Hindlimb muscle (tissue), 1 donor: ENCODE results near the gene MYCBP2. TPM values are rescaled to one million over a fixed set of nuclear protein-coding genes. Genes with fewer than 3 reads are reported as not detected.
"Not testable (repeated sequence)": the region's sequence is repeated elsewhere in the genome, so short reads cannot be mapped to it uniquely, and the experiment has no call there.

ENCODE experiments used
- DNase-seq: peaks from one replicate; pipeline ENCODE4 v3.0.0-alpha.2; 2013
- polyA plus RNA-seq: library from polyadenylated mRNA; unstranded; fragments of 120-200 nt; gene quantifications from one replicate; pipeline ENCODE4 v1.2.1, GENCODE V29; 2013; ENCODE audit not compliant: insufficient read length

The MYCBP2 gene
- polyA plus RNA-seq, 1 donor: 47.9 TPM

DNA sequence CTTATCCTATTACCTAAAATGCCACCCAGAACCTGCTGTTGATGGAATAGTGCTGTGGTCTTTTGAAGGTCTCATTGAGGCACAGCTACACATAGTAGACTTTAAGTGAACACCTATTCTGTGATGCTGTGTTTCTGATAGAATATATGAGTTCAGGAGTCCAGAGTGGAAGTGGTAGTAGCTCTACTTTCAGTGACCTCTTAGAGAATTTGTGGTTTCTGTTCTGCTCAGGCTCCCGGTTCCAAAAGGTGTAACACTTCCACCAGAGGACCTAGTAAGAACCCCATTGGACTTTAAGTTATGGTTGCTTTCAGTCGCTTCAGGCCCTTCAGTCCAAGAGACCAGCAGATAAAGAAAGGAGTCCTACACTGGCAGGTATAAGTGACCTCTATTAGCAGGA is 11.4 kb upstream of the MYCBP2 start:
- DNase-seq: no peak

DNA sequence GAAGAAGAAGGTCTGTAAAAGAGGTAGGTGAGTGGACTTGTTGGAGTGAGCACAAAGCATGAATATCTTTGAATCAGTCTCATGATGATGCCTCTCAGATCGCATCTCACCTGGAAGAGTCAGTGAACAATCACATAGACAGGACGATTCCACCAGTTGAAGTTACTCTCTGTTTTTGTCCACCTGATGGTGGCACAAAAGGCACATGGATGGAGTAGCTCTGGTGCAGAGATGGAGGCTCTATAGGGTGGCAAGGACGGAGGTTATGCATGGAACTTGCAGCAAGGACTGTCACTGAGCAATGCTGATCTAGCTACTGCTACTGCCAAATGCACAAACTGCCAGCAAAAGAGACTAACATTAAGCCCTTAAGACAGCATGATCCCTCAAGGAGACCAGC is 10.3 kb upstream of the MYCBP2 start:
- DNase-seq: no peak

DNA sequence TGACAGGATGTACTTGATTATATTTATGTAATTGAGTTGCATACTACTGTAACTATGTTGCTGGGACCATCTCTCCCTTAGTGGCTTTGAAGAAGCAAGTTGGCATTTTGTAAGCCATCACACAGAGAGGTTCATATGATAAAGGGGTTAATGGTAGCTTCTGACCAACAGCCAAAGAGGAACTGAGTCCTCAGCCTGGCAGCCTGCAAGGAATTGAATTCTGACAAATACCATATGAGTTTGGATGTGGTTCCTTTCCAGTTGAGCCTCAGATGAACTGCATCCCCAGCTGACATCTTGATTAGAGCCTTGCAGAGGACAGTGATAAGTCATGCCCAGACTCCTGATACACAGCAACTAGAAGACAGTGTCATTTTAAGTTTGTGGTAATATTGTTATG is 8.6 kb upstream of the MYCBP2 start:
- no peak for DNase-seq

DNA sequence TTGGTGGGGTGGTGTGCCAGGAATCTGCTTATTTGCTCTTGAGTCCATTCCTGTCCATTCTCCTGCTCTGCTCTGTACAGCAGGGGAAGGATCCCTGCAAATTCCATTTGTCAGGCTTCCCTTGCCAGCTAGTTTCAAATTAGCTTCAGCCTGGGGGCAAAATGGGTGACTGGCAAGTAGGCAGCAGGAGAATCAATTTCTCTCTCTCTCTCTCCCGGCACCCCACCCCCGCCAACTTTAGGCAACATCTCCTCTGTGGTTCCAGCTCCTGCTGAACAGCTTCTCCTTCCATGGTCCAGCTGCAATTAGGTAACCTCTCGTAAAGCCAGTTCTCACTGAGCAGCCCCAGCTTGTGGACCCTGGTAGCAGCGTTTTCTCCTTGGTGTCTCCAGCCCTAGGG is 6.7 kb upstream of the MYCBP2 start:
- no peak for DNase-seq

DNA sequence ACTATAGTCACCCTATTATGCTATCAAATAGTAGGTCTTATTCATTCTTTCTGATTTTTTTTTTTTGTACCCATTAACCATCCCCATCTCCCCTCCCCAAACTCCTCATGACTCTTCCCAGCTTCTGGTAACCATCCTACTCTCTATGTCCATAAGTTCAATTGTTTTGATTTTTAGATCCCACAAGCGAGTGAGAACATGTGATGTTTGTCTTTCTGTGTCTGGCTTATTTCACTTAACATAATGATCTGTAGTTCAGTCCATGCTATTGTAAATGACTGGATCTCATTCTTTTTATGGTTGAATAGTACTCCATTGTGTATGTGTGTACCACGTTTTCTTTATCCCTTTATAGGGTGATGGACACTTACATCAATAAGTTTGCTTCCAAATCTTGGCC is 4.5 kb upstream of the MYCBP2 start:
- DNase-seq: no peak

DNA sequence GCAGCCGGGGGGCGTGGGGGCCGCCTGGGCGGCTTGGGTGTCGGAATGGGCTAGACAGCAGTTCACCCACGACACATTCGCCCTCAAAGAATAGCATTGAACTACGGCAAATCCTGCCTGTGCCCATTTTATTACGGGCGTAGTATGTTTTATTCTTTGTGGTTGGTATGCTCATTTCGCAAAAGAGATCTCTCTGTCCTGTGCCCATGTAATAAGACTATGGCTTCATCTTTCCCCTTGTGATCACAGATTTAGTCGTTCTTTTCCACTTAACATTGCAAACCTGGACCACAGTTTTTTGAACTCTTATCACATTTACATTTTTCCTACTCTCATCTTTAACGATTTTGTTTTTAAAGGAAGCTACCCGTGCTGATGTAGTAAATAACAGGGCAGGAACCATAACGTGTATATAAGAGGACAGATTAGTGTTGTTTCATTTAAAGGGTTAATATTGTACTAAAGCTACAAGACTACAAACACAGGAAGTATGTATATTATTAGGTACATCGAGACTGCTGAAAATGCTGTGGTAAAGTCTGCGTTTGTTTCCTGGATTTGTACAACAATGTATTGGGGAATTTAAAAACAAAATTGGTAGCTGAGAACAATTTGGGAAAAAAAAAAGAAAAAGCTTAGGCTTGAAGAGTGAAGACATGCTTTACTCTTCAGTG is 3.2 kb upstream of the MYCBP2 start:
- no peak for DNase-seq

DNA sequence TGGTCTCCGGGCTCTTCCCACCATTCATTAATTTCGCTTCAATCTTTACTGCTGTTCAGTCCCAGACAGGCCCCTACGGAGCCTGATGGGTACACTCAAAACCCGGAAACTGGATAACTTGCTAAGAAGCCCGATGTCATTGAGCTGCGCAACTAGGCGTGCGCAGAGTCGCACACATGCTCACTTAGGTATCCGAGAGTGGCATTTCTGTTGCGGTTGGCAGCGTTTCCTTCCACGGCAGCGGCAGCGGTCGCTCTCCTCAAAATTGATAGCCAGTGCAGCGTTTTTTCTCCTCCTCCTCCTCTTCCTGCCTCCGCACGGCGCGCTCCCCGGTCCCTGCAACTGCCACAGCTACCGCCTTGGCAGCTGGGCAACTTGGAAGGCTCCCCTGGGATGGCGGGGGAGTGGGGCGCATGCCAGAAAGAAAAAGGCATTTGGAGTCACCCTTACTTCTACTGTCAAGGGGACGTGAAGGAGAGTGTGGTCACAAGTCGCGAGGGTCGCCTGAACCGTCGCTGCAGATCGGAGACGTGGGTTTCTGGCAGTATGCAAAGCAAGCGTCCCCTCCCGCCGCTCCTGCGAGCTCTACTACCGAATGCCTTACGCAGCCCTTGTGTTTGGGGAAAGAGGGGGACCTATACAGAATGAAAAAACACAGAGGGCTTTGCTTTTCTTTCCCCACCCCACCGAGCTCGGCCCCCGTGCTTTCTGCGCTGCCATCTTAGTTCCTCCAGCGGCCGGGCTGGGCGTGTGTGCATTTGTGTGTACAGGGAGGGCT is 2.4 kb upstream of the MYCBP2 start:
- DNase-seq: peak; percentile 95

DNA sequence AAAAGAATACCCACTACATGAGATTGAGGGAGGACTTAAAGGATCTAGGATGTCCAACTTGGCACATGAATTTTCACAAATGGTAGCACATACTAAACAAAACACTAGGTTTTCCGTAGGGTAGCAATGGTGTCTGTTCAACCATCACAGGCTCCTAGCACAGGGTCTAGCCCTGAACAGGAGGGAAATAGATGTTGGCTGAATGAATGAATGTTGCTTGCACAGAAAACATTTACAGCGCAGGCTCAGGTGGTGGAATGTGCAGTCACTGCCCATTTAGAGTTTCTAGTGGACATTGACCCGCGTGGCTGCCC is 1.9 kb upstream of the MYCBP2 start:
- no peak for DNase-seq

DNA sequence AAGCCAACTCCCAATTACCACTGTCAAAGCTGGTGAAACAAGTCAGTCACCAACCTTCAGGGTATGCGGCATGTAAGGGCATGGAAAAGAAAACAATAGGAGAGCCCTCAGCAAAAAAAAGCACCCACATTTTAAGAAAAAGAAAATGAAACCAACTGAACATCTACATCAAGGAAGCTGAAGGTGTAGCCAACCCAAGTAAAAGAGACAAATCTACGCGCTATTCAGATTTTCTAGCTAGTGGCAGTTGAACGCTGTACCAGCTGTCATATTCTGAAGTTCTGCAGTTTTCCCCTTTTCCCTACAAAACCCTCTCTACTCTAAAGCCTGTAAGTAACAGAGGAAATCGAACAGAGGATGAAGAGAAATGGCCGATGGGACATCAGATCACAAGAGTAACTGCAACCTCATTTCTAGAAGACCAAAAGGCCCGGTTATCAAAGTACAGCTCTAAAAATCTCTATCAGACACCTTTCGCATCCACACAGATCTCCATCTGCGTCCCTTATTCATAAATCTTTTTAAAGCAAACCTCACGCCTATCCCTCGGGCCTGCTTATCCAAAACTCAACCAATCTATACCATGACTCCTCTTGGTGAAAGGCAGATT is 1.4 kb downstream of the MYCBP2 start:
- no peak for DNase-seq

DNA sequence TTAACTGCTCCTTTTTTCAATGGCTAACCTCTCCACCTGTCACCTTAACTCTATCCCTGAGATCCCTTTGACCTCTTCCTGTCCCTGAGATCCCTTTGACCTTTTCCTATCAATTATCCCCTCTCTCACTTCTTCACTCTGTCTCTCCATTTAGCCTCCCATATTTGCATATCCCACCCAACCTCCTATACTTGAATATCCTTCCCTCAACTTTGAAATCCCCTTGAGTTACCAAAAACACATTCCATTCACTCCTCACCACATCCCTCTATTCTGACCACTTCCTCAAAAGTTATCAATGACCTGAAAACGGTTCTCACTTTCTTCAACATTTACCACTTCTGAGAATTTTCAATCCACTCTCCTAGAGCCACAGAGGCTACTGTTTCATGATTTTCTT is 3.0 kb downstream of the MYCBP2 start:
- DNase-seq: no peak

DNA sequence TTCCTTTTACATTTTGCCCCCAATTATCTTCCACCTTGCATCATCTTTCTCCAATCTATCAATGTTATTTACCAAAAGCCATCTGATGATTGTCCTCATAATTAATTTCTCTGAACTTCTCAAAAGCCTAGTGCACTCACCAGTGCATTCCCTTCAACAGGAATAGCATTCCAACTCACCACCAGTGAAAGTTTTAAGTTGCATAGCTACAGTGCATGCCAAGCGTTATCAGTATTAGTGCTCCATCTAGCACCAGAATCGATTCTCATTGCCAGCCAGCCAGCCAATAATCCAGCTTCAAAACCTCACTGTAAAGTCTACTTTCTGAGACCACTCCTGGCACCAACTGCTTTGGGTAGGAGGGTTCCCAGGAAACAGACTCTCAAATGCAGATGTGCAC is 7.4 kb downstream of the MYCBP2 start:
- DNase-seq: no peak

DNA sequence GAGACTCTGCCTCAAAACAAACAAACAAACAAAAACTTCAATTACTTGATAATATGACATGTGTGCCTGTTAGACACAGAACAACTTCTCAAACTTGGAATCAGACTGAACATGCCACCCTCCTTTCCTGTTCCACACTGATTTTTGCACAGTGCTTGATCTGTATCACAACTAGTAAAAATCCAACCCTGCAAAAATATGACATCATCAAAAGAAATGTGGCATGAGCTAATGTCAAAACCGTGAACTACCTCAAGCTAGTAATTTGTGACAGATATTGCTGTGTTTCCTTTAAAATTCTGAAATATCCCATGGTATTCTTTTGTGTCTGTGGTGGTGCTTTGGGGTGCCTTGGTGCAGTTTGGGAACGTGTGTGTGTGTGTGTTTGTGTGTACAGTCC is 8.2 kb downstream of the MYCBP2 start:
- no peak for DNase-seq

DNA sequence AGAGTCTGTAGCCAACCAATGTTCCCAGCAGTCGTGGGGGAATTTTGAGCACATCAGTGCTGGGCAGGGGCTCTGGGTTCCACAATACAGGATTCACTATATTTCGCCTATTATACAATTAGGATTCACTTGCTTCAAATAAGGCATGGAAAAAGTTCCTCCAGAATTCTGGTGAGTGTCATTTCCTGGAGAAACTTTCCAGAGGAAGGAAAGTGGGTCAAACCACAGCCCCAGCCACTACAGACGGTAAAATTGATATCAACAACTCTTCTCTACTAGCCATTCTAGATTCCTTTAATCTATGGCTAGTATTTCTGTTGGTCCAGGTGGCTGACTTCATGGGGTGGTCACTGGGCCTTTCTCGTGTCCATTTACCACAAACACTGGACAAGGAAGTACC is 10.5 kb downstream of the MYCBP2 start:
- no peak for DNase-seq

DNA sequence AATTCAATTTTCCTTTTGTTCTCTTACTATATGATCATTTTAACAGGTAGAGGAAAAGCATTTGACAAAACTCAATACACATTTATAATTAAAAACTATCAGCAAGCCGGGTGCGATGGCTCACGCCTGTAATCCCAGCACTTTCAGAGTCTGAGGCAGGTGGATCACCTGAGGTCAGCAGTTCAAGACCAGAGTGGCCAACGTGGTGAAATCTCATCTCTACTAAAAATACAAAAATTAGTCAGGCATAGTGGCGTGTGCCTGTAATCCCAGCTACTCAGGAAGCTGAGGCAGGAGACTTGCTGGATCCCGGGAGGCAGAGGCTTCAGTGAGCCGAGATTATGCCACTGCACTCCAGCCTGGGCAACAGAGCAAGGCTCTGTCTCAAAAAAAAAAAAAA is 11.4 kb downstream of the MYCBP2 start:
- DNase-seq: not testable (repeated sequence)

DNA sequence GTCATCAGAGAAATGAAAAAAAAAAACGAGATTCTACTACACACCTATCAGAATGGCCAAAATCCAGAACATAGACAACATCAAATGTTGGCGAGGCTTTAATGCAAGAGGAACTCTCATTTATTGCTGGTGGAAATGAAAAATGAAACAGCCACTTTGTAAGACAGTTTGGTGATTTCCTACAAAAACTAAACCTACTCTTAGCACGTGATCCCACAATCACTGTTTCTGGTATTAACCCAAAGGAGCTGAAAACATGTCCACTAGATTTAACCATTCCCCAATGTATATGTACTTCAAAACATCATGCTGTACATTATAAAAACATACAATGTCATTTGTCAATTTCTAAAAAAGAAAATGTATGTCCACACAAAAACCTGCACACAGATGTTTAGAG is 13.0 kb downstream of the MYCBP2 start:
- no peak for DNase-seq

DNA sequence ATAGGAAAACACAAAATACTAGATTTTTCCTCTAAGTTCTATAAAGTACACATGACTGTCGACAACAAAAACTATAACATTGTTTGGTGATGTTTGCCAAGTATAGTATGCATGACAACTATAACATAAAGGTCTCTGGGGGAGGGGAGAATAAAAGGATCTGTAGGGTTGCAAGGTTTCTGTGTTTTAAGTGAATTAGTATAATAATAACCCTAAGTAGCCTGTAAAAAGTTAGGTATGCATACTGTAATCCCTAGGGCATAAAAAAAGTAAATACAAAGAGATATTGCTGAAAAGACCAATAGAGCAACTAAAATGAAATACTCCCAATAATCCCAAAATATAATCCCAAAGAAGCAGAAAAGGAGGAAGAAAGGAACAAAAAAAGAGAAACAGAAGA is 14.6 kb downstream of the MYCBP2 start:
- DNase-seq: no peak

DNA sequence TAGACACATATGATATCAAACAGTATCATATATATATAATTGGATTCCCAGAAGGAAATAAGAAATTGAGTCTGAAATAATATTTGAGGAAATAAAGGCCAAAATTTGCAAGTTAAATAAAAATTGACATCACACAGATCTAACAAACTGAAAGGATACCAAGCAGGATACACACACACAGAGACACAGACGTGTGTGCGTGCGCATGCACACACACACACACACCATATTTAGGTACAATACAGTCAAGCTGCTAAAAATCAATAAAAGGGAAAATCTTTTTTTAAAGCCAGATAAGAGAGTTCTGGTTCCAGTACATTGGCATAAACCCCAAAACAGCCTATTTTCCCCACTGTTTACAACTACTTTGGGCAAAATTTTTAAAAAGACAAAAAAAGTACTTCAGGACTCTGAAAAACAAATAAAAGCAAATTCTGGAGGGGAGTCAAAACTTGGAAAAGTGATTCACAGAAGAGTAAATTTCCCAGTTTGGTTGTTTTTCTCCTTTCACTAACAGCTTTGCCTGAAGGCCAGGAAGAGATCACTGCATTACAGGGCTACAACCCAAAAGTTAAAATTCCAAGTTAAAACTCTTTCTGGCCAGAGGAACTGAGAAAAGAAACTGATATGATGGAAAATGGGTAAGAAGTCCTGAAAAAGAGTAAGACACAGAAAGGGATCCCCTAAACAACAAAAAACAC is 16.2 kb downstream of the MYCBP2 start:
- no peak for DNase-seq

DNA sequence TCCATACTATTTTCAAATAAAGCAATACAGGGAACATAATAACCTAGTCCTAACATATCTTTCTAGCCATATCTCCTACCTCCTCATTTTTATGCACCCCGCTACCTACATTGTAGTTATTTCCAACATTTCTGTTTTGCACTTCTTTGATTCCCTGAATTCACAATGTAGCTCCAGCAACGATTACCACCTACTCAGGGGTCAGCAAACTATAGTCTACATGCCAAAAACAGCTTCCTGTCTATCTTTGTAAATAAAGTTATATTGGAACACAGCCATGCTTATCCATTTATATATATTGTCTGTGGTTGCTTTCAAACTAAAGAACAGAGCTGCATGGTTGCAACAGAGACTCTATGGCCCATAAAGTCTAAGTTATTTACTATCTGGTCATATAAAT is 16.7 kb downstream of the MYCBP2 start:
- no peak for DNase-seq

DNA sequence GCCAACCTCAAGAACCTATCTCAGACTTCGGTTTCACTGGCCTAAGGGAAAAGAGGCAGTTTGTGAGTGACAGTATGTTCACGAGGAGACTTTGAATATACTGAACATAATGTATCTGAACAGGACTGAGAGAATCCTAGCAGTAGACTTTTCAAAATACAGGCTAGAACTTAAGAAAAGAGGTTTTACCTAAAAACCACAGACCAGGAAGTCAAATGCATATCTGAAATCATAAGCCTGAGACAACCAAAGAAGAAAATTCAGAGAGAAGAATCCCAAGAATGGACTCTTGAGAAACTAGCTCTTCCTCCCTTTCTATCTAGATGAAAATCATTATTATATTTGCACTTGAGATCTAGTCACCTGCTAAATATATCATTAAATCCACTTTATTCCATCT is 17.6 kb downstream of the MYCBP2 start:
- no peak for DNase-seq

DNA sequence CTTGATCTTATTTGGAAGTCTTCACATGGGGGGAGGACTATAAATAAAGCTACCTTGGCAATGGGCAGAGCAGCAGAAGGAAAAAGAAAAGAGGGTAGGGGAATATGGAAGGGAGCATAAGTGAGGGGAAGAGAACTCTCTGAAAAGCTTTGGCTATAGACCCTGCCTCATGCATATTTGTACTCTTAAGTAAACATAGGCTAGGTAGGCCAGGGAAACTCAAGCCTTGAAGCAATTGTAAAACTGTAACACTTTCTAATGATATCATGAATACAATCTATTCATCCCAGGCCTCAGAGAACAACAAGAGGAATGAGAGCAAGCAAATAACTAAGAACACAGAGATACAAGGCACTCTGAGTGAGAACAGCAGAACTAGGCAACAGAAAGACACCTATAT is 20.4 kb downstream of the MYCBP2 start:
- DNase-seq: no peak

DNA sequence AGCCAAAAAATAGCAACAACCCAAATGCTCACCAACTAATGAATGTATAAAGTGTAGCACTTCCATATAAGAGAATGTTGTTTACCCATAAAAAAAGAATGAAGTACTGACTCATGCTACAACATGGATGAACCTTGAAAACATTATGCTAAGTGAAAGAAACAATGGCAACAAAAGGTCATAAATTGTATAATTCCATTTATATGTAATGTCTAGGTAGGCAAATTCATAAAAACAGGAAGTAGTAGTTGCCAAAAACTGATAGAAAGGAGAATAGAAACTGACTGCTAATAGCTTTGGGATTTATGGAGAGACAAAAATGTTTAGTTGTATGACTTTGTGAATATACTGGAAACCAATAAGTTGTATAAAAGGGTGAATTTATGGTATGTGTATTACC is 21.6 kb downstream of the MYCBP2 start:
- DNase-seq: no peak

DNA sequence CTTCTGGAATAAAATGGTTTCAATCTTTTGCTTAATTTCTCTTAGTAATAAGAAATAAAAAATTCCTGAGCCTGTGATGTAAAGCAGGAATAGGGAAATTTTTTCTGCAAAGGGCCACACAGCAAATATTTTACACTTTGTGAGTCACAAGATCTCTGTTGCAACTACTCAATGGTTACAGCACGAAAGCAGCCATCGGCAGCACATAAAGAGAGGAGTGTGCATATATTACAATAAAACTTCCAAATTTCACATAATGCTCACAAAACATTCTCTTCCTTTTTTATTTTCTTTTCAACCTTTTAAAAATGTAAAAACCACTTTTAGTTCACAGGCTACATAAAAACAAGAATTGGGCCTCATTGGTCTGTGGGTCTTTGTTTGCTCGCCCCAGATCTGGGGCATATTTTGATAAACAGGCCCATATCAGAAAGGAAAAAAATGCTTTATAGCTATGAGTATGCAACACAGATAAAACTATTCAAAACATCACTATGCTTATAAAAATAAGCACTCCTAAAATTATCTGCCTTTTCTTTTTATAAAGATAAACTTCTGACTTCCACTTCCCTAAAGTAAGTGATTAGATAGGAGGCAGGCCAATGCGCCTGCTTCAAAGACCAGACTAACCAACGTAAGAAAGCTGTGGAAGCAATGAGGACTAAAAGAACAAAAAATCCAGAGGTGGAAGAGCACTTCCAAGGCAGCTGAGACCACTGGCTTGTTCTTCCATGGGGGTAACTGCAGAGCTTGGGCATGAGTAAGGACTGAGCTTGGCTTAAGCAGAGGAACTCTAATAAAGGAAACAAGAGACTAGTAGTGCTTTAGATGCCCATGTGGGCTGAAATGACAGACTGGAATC is 26.5 kb downstream of the MYCBP2 start:
- DNase-seq: no peak

DNA sequence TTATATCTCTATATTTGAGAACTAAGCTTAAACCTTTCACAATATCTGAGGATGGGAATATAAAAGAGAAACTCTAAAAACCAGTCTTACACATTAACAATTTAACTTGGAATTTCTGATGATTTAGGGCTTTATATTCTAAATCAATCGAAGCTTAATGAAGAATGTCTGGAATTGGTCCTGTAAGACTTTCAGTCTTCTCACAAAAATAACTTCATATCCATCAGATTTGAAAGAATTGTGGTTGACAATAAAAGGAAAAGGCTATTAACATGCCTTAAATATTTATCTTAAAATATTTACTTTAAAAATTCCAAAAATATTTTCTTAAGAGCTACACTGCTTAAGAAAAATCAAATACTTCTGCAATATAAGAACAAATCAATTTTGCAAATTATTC is 27.3 kb downstream of the MYCBP2 start:
- no peak for DNase-seq
